ENCODE measurements around the gene CCDC110. TPM values are rescaled to one million over a fixed set of nuclear protein-coding genes. Genes with fewer than 3 reads are reported as not detected.

CCDC110 gene
- total and polyA plus RNA-seq, 4 donors, result 0.31 to 1.8 (median 0.92) TPM

DNA sequence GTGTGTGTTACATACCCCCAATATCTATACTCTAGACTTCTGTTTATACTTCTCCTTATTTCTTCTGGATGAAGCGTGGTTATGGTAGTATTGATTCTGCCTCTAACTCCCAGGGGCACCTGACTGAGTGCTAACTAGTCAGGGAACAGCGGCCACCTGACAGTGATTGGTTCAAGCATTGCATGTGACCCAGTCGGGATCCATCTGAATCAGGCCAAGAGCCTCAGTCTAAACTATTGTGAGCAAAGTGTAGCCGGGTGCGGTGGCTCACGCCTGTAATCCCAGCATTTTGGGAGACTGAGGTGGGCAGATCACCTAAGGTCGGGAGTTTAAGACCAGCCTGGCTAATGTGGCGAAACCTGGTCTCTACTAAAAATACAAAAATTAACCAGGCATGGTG, 10.0 kb downstream of the CCDC110 start:
- ATAC-seq (ENCODE audit: insufficient read depth, low FRiP score) (no peak), DNase-seq (no peak)
- Histone ChIP-seq H3K9ac (ENCODE audit: insufficient read depth in 1 of 2, low read length in 2 of 2) (no peak overlapping the region), H3K9me3 (ENCODE audit: control insufficient read depth in 4 of 4, insufficient read depth in 3 of 4, low read length in 3 of 4) (no peaks in the 10 kb centered on the region), H3K27me3 (ENCODE audit: control insufficient read depth in 3 of 3, insufficient read depth in 3 of 3, low read length in 2 of 3) (no peaks in the 10 kb centered on the region), H3K4me1 (ENCODE audit: control insufficient read depth in 5 of 5, insufficient read depth in 5 of 5, low read length in 5 of 5) (peaks cover 0 to 24% (median 0%) of the 10 kb centered on the region in 5 donors), H3K36me3 (ENCODE audit: control insufficient read depth in 4 of 4, insufficient read depth in 4 of 4, low read length in 4 of 4) (no peaks in the 10 kb centered on the region), H3K4me3 (no peak overlapping the region), H3K27ac (ENCODE audit: low read depth in 1 of 2, low read length in 1 of 2) (no peak overlapping the region)
- TF ChIP-seq, protein P1, sequence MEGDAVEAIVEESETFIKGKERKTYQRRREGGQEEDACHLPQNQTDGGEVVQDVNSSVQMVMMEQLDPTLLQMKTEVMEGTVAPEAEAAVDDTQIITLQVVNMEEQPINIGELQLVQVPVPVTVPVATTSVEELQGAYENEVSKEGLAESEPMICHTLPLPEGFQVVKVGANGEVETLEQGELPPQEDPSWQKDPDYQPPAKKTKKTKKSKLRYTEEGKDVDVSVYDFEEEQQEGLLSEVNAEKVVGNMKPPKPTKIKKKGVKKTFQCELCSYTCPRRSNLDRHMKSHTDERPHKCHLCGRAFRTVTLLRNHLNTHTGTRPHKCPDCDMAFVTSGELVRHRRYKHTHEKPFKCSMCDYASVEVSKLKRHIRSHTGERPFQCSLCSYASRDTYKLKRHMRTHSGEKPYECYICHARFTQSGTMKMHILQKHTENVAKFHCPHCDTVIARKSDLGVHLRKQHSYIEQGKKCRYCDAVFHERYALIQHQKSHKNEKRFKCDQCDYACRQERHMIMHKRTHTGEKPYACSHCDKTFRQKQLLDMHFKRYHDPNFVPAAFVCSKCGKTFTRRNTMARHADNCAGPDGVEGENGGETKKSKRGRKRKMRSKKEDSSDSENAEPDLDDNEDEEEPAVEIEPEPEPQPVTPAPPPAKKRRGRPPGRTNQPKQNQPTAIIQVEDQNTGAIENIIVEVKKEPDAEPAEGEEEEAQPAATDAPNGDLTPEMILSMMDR (IDR thresholded peaks at IDR 0.05; ENCODE audit: control extremely low read depth, extremely low read depth), result no peak
- WGBS, 2 donors, result 96 to 97% methylated on average over 8 of the region's 8 CpGs

DNA sequence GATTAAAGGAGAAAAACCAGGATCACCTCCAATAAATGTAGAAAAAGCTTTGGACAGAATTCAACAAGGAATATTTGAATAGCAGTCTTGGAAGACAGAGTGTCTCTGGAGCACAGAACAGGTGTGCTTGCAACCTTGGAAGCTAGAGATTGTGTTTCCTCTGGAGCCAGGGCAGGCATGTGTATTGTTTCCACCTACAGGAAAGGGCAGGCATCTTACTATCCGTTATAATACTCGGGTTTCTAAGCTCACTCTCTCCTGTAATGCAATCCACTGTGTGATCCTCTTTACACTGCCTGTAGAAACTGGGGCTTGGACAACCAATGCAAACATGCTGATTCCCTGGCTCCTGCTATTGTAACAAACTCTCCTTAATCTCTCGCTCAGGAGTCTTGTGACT, 14.4 kb downstream of the CCDC110 start:
- no peak for DNase-seq
- 53 to 60% methylated on average over 3 of the region's 3 CpGs for WGBS, 2 donors
- no peaks in the 10 kb centered on the region for H3K9me3 ChIP-seq (ENCODE audit: control insufficient read depth in 4 of 4, insufficient read depth in 3 of 4, low read length in 3 of 4)
- H3K27me3 ChIP-seq (ENCODE audit: control insufficient read depth in 3 of 3, insufficient read depth in 3 of 3, low read length in 2 of 3), result no peaks in the 10 kb centered on the region
- H3K36me3 ChIP-seq (ENCODE audit: control insufficient read depth in 4 of 4, insufficient read depth in 4 of 4, low read length in 4 of 4), result no peaks in the 10 kb centered on the region
- ATAC-seq (ENCODE audit: insufficient read depth, low FRiP score), result no peak
- TF ChIP-seq, protein P1 (IDR thresholded peaks at IDR 0.05; ENCODE audit: control extremely low read depth, extremely low read depth), result no peak
- no peaks in the 10 kb centered on the region for H3K4me1 ChIP-seq (ENCODE audit: control insufficient read depth in 5 of 5, insufficient read depth in 5 of 5, low read length in 5 of 5)
- no peak overlapping the region for H3K9ac ChIP-seq (ENCODE audit: insufficient read depth in 1 of 2, low read length in 2 of 2)
- H3K27ac ChIP-seq (ENCODE audit: low read depth in 1 of 2, low read length in 1 of 2), result no peak overlapping the region
- H3K4me3 ChIP-seq, result no peak overlapping the region

DNA sequence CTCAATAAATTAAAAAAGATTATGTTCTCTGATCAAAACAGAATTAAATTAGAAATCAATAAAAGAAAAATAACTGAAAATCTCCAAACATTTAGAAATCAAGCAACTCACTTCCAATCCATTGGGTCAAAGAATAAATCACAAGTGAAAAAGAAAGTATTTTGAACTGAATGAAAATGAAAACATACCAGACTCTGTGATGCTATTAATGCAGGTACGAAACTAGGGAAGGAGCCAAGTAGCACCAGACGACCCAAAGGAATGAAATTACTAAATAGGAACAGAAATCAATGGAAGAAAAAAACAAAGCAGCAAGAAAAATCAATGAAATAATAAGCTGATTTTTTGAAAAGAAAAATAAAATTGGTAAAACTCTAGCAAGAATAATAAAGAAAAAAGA, 15.4 kb downstream of the CCDC110 start:
- H3K27ac ChIP-seq (ENCODE audit: low read depth in 1 of 2, low read length in 1 of 2), result no peak overlapping the region

DNA sequence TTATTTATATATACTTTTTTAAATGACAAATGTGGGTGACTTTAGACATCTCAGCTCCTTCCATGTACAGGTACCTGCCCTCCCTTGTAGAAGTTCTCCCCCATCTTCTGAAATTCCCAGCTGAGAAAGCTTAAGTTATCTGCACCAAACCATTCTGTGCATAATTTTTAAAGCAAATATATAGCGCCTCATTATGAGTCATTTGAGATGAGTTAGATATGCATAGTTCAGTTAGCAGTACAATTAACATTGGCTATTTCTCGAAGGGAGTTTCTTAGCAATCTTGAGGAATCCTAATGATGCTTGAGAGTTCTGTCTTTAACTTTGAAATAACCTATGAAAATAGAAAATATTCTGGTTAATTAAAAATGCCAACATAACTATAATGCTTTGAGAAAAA, 26.3 kb downstream of the CCDC110 start:
- WGBS, 2 donors, result 92% methylated on average over 2 of the region's 2 CpGs
- H3K27ac ChIP-seq (ENCODE audit: low read depth in 1 of 2, low read length in 1 of 2), result no peak overlapping the region

More for the DNA sequence above, 15.4 kb downstream of the CCDC110 start:
- TF ChIP-seq, protein P1 (IDR thresholded peaks at IDR 0.05; ENCODE audit: control extremely low read depth, extremely low read depth), result no peak
- Histone ChIP-seq H3K36me3 (ENCODE audit: control insufficient read depth in 4 of 4, insufficient read depth in 4 of 4, low read length in 4 of 4) (no peaks in the 10 kb centered on the region), H3K9me3 (ENCODE audit: control insufficient read depth in 4 of 4, insufficient read depth in 3 of 4, low read length in 3 of 4) (no peaks in the 10 kb centered on the region), H3K9ac (ENCODE audit: insufficient read depth in 1 of 2, low read length in 2 of 2) (no peak overlapping the region), H3K4me3 (no peak overlapping the region), H3K27me3 (ENCODE audit: control insufficient read depth in 3 of 3, insufficient read depth in 3 of 3, low read length in 2 of 3) (no peaks in the 10 kb centered on the region), H3K4me1 (ENCODE audit: control insufficient read depth in 5 of 5, insufficient read depth in 5 of 5, low read length in 5 of 5) (no peaks in the 10 kb centered on the region)
- ATAC-seq (ENCODE audit: insufficient read depth, low FRiP score) (no peak), DNase-seq (no peak)
- WGBS, 2 donors, result 44 to 66% methylated on average over 2 of the region's 2 CpGs

More for the DNA sequence above, 26.3 kb downstream of the CCDC110 start:
- no peaks in the 10 kb centered on the region for H3K9me3 ChIP-seq (ENCODE audit: control insufficient read depth in 4 of 4, insufficient read depth in 3 of 4, low read length in 3 of 4)
- no peak for ATAC-seq (ENCODE audit: insufficient read depth, low FRiP score)
- no peaks in the 10 kb centered on the region for H3K27me3 ChIP-seq (ENCODE audit: control insufficient read depth in 3 of 3, insufficient read depth in 3 of 3, low read length in 2 of 3)
- TF ChIP-seq, protein P1 (IDR thresholded peaks at IDR 0.05; ENCODE audit: control extremely low read depth, extremely low read depth), result no peak
- no peak for DNase-seq
- H3K4me3 ChIP-seq, result no peak overlapping the region
- no peaks in the 10 kb centered on the region for H3K4me1 ChIP-seq (ENCODE audit: control insufficient read depth in 5 of 5, insufficient read depth in 5 of 5, low read length in 5 of 5)
- H3K9ac ChIP-seq (ENCODE audit: insufficient read depth in 1 of 2, low read length in 2 of 2), result no peak overlapping the region
- H3K36me3 ChIP-seq (ENCODE audit: control insufficient read depth in 4 of 4, insufficient read depth in 4 of 4, low read length in 4 of 4), result no peaks in the 10 kb centered on the region

Measured in lung (tissue), 12 donors.